Measurements from ENCODE around the gene ANO8. TPM values are rescaled to one million over a fixed set of nuclear protein-coding genes. Genes with fewer than 3 reads are reported as not detected.
"Not testable (repeated sequence)": the region's sequence is repeated elsewhere in the genome, so short reads cannot be mapped to it uniquely, and the experiment has no call there.

The ANO8 gene
- total and polyA plus RNA-seq, 7 donors, result 1.5 to 14.3 (median 11.9) TPM

- Histone ChIP-seq H3K4me1 (no peaks in the 10 kb centered on the region), H3K9me3 (no peaks in the 10 kb centered on the region), H3K27ac (no peak overlapping the region), H3K4me3 (no peak overlapping the region), H3K27me3 (ENCODE audit: insufficient read depth in 3 of 3, low read length in 2 of 3) (no peaks in the 10 kb centered on the region), H3K36me3 (ENCODE audit: insufficient read depth in 1 of 2, low read depth in 1 of 2) (peaks cover 10 to 86% of the 10 kb centered on the region in 2 donors)
- TF ChIP-seq CTCF (IDR thresholded peaks at IDR 0.05), result no peak
- no peak for ATAC-seq
- intact Hi-C loops (cut with DNase I), result no loop called here
- 80 to 90% (median 86%) methylated on average over 19 of the region's 19 CpGs for WGBS, 3 donors
- DNase-seq, result no peak
Measured at GRCh38 chr19:17275441-17276175, 59.0 kb downstream of the ANO8 start.

GRCh38 chr19:17274892-17275291 lies 59.8 kb downstream of the ANO8 start:
- peaks cover 10 to 91% of the 10 kb centered on the region in 2 donors for H3K36me3 ChIP-seq (ENCODE audit: insufficient read depth in 1 of 2, low read depth in 1 of 2)
- WGBS, 3 donors, result 96 to 98% (median 98%) methylated on average over 3 of the region's 3 CpGs
- DNase-seq; intact Hi-C loops (cut with DNase I); H3K27ac ChIP-seq; H3K9me3 ChIP-seq; H3K4me3 ChIP-seq; H3K27me3 ChIP-seq (ENCODE audit: insufficient read depth in 3 of 3, low read length in 2 of 3); H3K4me1 ChIP-seq; ATAC-seq: not testable (repeated sequence)

Other genes starting within 250 kb of the ANO8 start
- 10 to 100 TPM; 25.5 to 41.2 (median 30.5) TPM for gene USE1, start 119.5 kb downstream of the ANO8 start, total RNA-seq
- 10 to 100 TPM; 45.3 to 83.0 (median 57.1) TPM for gene USE1, start 119.5 kb downstream of the ANO8 start, polyA plus RNA-seq
- gene OCEL1, start 108.6 kb downstream of the ANO8 start, total RNA-seq, result 10 to 100 TPM; 15.6 to 20.8 (median 18.5) TPM
- 10 to 100 TPM; 19.6 to 37.1 (median 24.0) TPM for gene OCEL1, start 108.6 kb downstream of the ANO8 start, polyA plus RNA-seq
- 10 to 100 TPM; 34.9 to 56.7 (median 41.1) TPM for gene NR2F6, start 88.9 kb downstream of the ANO8 start, total RNA-seq
- gene NR2F6, start 88.9 kb downstream of the ANO8 start, polyA plus RNA-seq, result 10 to 100 TPM; 21.1 to 51.3 (median 27.9) TPM
- gene USHBP1, start 70.1 kb downstream of the ANO8 start, total RNA-seq, result 1 to 10 TPM; 2.6 to 8.6 (median 3.3) TPM
- 1 to 10 TPM; 3.7 to 5.0 (median 4.0) TPM for gene USHBP1, start 70.1 kb downstream of the ANO8 start, polyA plus RNA-seq
- 10 to 100 TPM; 70.0 to 97.0 (median 88.7) TPM for gene BABAM1, start 67.4 kb downstream of the ANO8 start, total RNA-seq
- gene BABAM1, start 67.4 kb downstream of the ANO8 start, polyA plus RNA-seq, result 100 to 1,000 TPM in 1 of 3 donors, 10 to 100 TPM in 2; 86.8 to 145 (median 92.9) TPM
- under 1 TPM in 2 of 4 donors, not detected in 2; 0.13 to 0.26 TPM for gene ANKLE1, start 53.0 kb downstream of the ANO8 start, total RNA-seq
- under 1 TPM; 0.07 to 0.20 (median 0.10) TPM for gene ANKLE1, start 53.0 kb downstream of the ANO8 start, polyA plus RNA-seq
- 10 to 100 TPM in 1 of 4 donors, 1 to 10 TPM in 3; 6.1 to 17.9 (median 7.6) TPM for gene ABHD8, start 31.4 kb downstream of the ANO8 start, total RNA-seq
- 10 to 100 TPM; 12.3 to 26.8 (median 15.0) TPM for gene ABHD8, start 31.4 kb downstream of the ANO8 start, polyA plus RNA-seq
- gene MRPL34, start 29.0 kb downstream of the ANO8 start, total RNA-seq, result 100 to 1,000 TPM; 105 to 217 (median 139) TPM
- gene MRPL34, start 29.0 kb downstream of the ANO8 start, polyA plus RNA-seq, result 100 to 1,000 TPM; 330 to 558 (median 365) TPM
- gene DDA1, start 25.3 kb downstream of the ANO8 start, total RNA-seq, result 10 to 100 TPM; 21.5 to 35.4 (median 27.9) TPM
- 10 to 100 TPM; 47.2 to 90.4 (median 75.0) TPM for gene DDA1, start 25.3 kb downstream of the ANO8 start, polyA plus RNA-seq
- 10 to 100 TPM in 3 of 4 donors, 1 to 10 TPM in 1; 9.6 to 11.0 (median 10.5) TPM for gene GTPBP3, start 2.7 kb upstream of the ANO8 start, total RNA-seq
- 10 to 100 TPM in 1 of 3 donors, 1 to 10 TPM in 2; 6.2 to 16.5 (median 8.8) TPM for gene GTPBP3, start 2.7 kb upstream of the ANO8 start, polyA plus RNA-seq
- gene PLVAP, start 42.5 kb upstream of the ANO8 start, total RNA-seq, result 10 to 100 TPM; 16.0 to 23.7 (median 16.3) TPM
- 10 to 100 TPM in 2 of 3 donors, 1 to 10 TPM in 1; 6.5 to 46.0 (median 14.5) TPM for gene PLVAP, start 42.5 kb upstream of the ANO8 start, polyA plus RNA-seq
- under 1 TPM in 1 of 4 donors, not detected in 3; 0.51 TPM for gene CCDC194, start 59.3 kb upstream of the ANO8 start, total RNA-seq
- under 1 TPM in 1 of 3 donors, not detected in 2; 0.13 TPM for gene CCDC194, start 59.3 kb upstream of the ANO8 start, polyA plus RNA-seq
- 10 to 100 TPM; 18.3 to 47.7 (median 33.5) TPM for gene BST2, start 70.8 kb upstream of the ANO8 start, total RNA-seq
- 10 to 100 TPM; 29.8 to 40.8 (median 34.4) TPM for gene BST2, start 70.8 kb upstream of the ANO8 start, polyA plus RNA-seq
- 10 to 100 TPM; 15.6 to 23.7 (median 18.9) TPM for gene MVB12A, start 85.2 kb upstream of the ANO8 start, total RNA-seq
- gene MVB12A, start 85.2 kb upstream of the ANO8 start, polyA plus RNA-seq, result 10 to 100 TPM; 29.4 to 79.7 (median 43.1) TPM
- gene TMEM221, start 113.8 kb upstream of the ANO8 start, total RNA-seq, result under 1 TPM in 1 of 4 donors, not detected in 3; 0.39 TPM
- under 1 TPM in 2 of 3 donors, not detected in 1; 0.04 to 0.25 TPM for gene TMEM221, start 113.8 kb upstream of the ANO8 start, polyA plus RNA-seq
- gene NXNL1, start 126.1 kb upstream of the ANO8 start, total RNA-seq, result 1 to 10 TPM in 1 of 4 donors, under 1 TPM in 3; 0.43 to 1.0 (median 0.72) TPM
- gene NXNL1, start 126.1 kb upstream of the ANO8 start, polyA plus RNA-seq, result under 1 TPM in 2 of 3 donors, not detected in 1; 0.14 to 0.64 TPM
- 10 to 100 TPM; 18.4 to 40.1 (median 27.9) TPM for gene SLC27A1, start 135.7 kb upstream of the ANO8 start, total RNA-seq
- gene SLC27A1, start 135.7 kb upstream of the ANO8 start, polyA plus RNA-seq, result 10 to 100 TPM; 11.8 to 30.6 (median 24.1) TPM
- gene PGLS, start 176.8 kb upstream of the ANO8 start, total RNA-seq, result 10 to 100 TPM; 14.8 to 17.3 (median 16.3) TPM
- 10 to 100 TPM; 11.7 to 53.5 (median 18.3) TPM for gene PGLS, start 176.8 kb upstream of the ANO8 start, polyA plus RNA-seq
- 10 to 100 TPM; 19.8 to 27.7 (median 23.3) TPM for gene COLGALT1, start 220.8 kb upstream of the ANO8 start, total RNA-seq
- 10 to 100 TPM; 15.3 to 34.8 (median 21.4) TPM for gene COLGALT1, start 220.8 kb upstream of the ANO8 start, polyA plus RNA-seq

Measured in psoas muscle (tissue), 8 donors.